AG10803 (cell line): ENCODE results near the gene PROCA1.
A peak's percentile ranks its signal among the peaks of the same experiment; 100 is the strongest.

Experiments used
- DNase-seq: peaks from one replicate; pipeline ENCODE4 v3.0.0; 2010; ENCODE audit warnings: low read depth
- H3K4me3 ChIP-seq: 2 replicates; pipeline ENCODE4 v1.5.1; 2011; ENCODE audit warnings: mild to moderate bottlenecking, low read length, control low read depth
- TF ChIP-seq, protein P1 (sequence below): conservative IDR thresholded peaks from 2 replicates; pipeline ENCODE4 v1.5.1; 2011; ENCODE audit warnings: mild to moderate bottlenecking, low read length, control low read depth, inconsistent platforms

PROCA1 gene

GRCh38 chr17:28747051-28747691 is 35.5 kb upstream of the PROCA1 start:
- no peak for DNase-seq
- TF ChIP-seq, protein P1, sequence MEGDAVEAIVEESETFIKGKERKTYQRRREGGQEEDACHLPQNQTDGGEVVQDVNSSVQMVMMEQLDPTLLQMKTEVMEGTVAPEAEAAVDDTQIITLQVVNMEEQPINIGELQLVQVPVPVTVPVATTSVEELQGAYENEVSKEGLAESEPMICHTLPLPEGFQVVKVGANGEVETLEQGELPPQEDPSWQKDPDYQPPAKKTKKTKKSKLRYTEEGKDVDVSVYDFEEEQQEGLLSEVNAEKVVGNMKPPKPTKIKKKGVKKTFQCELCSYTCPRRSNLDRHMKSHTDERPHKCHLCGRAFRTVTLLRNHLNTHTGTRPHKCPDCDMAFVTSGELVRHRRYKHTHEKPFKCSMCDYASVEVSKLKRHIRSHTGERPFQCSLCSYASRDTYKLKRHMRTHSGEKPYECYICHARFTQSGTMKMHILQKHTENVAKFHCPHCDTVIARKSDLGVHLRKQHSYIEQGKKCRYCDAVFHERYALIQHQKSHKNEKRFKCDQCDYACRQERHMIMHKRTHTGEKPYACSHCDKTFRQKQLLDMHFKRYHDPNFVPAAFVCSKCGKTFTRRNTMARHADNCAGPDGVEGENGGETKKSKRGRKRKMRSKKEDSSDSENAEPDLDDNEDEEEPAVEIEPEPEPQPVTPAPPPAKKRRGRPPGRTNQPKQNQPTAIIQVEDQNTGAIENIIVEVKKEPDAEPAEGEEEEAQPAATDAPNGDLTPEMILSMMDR, result no peak
- H3K4me3 ChIP-seq, result no peak overlapping the region

DNA sequence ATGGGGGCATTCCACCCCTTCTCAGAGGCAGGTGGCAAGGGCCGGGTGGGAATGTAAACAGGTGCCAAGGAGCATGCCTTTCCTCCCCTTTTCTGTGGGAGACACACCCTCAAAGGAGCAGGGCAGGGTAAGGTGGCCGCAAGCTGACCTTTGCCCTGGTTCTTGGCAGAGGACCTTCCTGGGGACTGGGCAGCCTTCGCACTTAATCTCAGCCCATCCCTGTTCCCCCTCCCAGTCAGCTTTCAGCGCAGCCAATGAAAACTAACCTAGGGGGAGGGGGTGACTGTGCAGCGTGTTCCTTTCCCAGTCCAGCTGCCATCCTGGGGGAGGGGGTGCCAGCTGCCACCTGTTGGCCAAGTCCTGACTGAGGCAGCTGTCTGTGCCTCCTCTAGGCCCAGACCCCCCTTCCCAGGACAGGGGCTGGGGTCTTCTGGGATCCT is 34.9 kb upstream of the PROCA1 start:
- no peak for DNase-seq
- H3K4me3 ChIP-seq, result peak overlapping the region; percentile 88
- TF ChIP-seq, protein P1, result no peak

DNA sequence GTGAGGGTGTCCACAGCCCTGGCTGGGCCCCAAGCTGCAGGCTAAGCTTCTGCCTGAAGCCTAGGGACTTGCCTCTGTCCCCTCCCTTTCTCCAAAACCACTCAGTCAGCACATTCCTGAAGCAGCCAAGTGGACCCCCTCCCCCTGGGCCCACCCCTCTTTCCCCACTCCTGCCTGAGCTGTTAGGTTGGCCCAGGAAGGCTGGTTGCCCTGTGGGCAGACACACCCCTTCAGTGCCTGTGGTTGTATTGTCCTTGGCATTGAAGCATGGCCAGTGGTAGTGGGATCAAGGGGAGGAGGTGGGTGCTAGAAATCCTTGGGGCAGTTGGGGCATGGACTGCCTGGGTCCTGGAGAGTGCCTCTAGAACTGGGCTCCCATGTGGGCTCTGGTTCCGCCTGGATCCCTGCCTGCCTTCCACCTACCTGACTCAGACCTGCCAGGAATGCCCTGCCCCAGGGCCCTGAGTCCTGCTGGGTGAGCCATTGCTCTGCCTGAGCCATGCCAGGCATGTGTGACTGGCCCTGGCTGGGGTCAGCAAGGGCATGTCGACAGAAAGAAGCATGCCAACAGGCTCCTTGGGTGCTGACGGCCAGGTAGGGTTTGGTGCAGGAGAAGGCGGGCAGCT is 34.2 kb upstream of the PROCA1 start:
- peak overlapping the region; percentile 88 for H3K4me3 ChIP-seq
- TF ChIP-seq, protein P1, result no peak

DNA sequence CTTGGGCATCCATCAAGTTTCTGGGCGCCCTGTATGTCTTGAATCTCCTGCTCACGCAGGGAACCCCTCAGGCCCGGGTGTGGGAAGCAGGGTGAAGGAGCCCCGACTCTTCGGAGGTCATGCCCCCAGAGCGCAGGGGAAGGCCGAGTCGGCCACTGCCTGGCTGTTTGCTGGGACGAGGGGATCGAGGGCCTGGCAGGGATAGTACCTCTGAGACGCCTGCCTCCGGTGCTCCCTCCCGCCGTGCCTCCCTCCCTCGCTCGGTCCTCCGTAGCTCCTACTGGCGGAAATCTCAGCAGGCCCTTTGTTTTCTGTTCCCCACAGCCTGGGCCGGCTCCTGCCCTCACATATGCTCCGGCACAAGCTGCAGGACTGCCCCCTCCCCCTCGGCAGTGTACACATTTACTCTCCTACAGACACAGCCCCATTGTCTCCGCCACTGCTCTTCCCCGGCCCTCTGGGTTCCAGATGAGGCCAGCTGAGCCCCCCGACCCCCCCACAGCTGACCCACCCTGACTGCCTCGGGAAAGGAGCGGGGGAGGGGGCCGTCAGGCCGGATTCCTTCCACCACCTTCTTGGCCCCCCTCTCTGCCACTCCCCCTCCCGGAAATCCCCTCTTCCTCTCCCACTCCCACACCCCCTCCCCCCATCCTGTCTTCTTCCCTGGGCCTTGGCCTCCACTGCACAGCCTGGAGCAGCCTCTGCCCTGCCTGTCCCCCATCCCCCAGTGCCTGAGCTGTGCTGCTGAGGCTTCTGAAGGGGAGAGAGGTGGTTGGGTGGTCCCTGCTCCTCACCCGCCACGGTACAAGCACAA is 33.5 kb upstream of the PROCA1 start:
- TF ChIP-seq, protein P1, result 0 out of 2 replicates have a peak, but pooled peaks have one; percentile 2

More for the DNA sequence above, 34.2 kb upstream of the PROCA1 start:
- no peak for DNase-seq

GRCh38 chr17:28744104-28744971 is 32.6 kb upstream of the PROCA1 start:
- peak; percentile 36 for DNase-seq
- TF ChIP-seq, protein P1, result no peak
- H3K4me3 ChIP-seq, result peak overlapping the region; percentile 88

More for the DNA sequence above, 33.5 kb upstream of the PROCA1 start:
- peak; percentile 52 for DNase-seq
- H3K4me3 ChIP-seq, result peak overlapping the region; percentile 88

- H3K4me3 ChIP-seq, result peak within 1 kb of the TSS; percentile 88
- DNase-seq, result peak; percentile 92
- TF ChIP-seq, protein P1, result peak; percentile 28
These were observed 31.8 kb upstream of the PROCA1 start, which contains the start of gene TRAF4 for GRCh38 chr17:28743243-28744103. TRAF4 (plus strand) TSS chr17:28744011; CDS start chr17:28744113, 102 bp downstream.
